Lower lobe of right lung (tissue), 2 donors: ENCODE measurements around the gene ISCU. TPM values are rescaled to one million over a fixed set of nuclear protein-coding genes. Genes with fewer than 3 reads are reported as not detected.
"Not testable (repeated sequence)": the region's sequence is repeated elsewhere in the genome, so short reads cannot be mapped to it uniquely, and the experiment has no call there.

Experiments used
- ATAC-seq, 2 donors: fragments of 200-7000 bp; cut with Tn5 transposase; one replicate each; pipeline ENCODE4 v1.9.1; 2020 to 2022; ENCODE audit warnings: mild to moderate bottlenecking in 2 of 2, moderate library complexity in 2 of 2
- DNase-seq: peaks from one replicate; pipeline ENCODE4 v3.0.0-alpha.2; 2020
- H3K27ac ChIP-seq: fragments of 200-600 bp; one replicate; pipeline ENCODE4 v1.8.0; 2022
- H3K27me3 ChIP-seq: fragments of 200-600 bp; one replicate; pipeline ENCODE4 v1.8.0; 2022; ENCODE audit warnings: low read depth
- H3K36me3 ChIP-seq: fragments of 200-600 bp; one replicate; pipeline ENCODE4 v1.8.0; 2022; ENCODE audit warnings: mild to moderate bottlenecking
- H3K4me1 ChIP-seq: fragments of 200-600 bp; one replicate; pipeline ENCODE4 v1.8.0; 2022
- H3K4me3 ChIP-seq: fragments of 200-600 bp; one replicate; pipeline ENCODE4 v1.8.0; 2022; ENCODE audit warnings: mild to moderate bottlenecking
- H3K9me3 ChIP-seq: fragments of 200-600 bp; one replicate; pipeline ENCODE4 v1.8.0; 2022
- intact Hi-C: fragments of 100-400 bp; cut with DNase I; formaldehyde crosslinking; loops from one replicate; pipeline ENCODE4 v1.11.0; 2022
- total RNA-seq: library from RNA; stranded (reverse); fragmentation: NEBNext Ultra II Directional; extraction: Animal tissue kit (Norgen Biotek cat#: 25700); gene quantifications from one replicate; pipeline ENCODE4 v1.2.1, GENCODE V29; 2021
- TF ChIP-seq, protein P1 (sequence below): fragments of 200-600 bp; IDR thresholded peaks from one replicate; pipeline ENCODE4 v1.8.0; 2022; ENCODE audit warnings: antibody characterized with exemption, mild to moderate bottlenecking
- donor health status: DM: no; HTN: yes; CAD: no; lungs with severe emphysema.

ISCU gene
- total RNA-seq, 1 donor from 2014 or later = 133 TPM

DNA sequence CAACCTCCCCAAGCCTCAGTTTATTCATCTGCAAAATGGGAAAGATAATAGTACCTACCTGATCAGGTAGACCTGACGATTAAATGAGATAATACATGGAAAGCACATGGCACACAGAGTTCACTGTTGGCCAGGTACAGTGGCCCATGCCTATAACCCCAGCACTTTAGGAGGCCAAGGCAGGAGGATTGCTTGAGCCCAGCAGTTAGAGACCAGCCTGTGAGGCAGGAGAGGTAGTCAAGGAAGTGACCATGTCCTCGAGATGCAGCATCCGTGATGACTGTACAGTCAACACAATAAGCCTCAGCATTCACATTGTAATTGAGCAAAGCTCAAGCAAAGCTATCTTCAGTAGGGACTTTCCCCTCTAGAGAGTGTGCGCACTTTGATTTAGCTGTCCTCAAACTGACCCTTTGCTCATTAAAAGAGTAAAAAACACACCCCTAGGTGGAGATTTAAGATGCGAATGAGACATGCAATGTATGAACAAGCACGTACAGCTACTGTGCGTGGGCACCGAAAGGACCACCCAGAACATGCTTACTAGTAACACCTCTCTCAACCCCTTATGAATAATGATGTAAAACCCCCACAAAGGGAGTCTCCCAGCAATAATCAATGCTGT lies 9.9 kb downstream of the ISCU start:
- H3K36me3 ChIP-seq = peaks cover 31% of the 10 kb centered on the region
- H3K27ac ChIP-seq = no peak overlapping the region
- ATAC-seq (no peak), DNase-seq (no peak)
- TF ChIP-seq, protein P1, sequence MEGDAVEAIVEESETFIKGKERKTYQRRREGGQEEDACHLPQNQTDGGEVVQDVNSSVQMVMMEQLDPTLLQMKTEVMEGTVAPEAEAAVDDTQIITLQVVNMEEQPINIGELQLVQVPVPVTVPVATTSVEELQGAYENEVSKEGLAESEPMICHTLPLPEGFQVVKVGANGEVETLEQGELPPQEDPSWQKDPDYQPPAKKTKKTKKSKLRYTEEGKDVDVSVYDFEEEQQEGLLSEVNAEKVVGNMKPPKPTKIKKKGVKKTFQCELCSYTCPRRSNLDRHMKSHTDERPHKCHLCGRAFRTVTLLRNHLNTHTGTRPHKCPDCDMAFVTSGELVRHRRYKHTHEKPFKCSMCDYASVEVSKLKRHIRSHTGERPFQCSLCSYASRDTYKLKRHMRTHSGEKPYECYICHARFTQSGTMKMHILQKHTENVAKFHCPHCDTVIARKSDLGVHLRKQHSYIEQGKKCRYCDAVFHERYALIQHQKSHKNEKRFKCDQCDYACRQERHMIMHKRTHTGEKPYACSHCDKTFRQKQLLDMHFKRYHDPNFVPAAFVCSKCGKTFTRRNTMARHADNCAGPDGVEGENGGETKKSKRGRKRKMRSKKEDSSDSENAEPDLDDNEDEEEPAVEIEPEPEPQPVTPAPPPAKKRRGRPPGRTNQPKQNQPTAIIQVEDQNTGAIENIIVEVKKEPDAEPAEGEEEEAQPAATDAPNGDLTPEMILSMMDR = no peak
- H3K9me3 ChIP-seq = no peaks in the 10 kb centered on the region
- no peak overlapping the region for H3K4me3 ChIP-seq
- peaks cover 14% of the 10 kb centered on the region for H3K4me1 ChIP-seq
- no peaks in the 10 kb centered on the region for H3K27me3 ChIP-seq
- intact Hi-C loops = no loop called here

DNA sequence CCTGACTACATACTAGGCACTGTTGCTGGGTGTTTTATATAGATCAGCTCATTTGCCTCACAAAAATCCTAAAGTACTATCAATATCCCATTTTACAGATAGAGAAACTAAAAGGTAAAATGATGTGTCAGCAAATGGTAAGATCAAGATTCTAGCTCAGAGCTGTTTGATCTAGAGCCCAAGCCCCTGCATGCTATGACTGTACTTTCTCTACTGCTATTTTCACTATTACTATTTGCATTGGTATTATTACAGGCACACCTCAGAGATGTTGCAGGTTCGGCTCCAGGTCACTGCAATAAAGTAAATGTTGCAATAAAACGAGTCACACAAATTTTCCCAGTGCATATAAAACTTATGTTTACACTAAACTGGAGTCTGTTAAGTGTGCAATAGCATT lies 10.9 kb downstream of the ISCU start:
- DNase-seq = no peak
- no peak for ATAC-seq
- H3K4me3 ChIP-seq = no peak overlapping the region
- TF ChIP-seq, protein P1 = no peak
- no peak overlapping the region for H3K27ac ChIP-seq
- peaks cover 4% of the 10 kb centered on the region for H3K4me1 ChIP-seq
- H3K27me3 ChIP-seq = no peaks in the 10 kb centered on the region
- intact Hi-C loops = no loop called here
- H3K9me3 ChIP-seq = no peaks in the 10 kb centered on the region
- peaks cover 20% of the 10 kb centered on the region for H3K36me3 ChIP-seq

DNA sequence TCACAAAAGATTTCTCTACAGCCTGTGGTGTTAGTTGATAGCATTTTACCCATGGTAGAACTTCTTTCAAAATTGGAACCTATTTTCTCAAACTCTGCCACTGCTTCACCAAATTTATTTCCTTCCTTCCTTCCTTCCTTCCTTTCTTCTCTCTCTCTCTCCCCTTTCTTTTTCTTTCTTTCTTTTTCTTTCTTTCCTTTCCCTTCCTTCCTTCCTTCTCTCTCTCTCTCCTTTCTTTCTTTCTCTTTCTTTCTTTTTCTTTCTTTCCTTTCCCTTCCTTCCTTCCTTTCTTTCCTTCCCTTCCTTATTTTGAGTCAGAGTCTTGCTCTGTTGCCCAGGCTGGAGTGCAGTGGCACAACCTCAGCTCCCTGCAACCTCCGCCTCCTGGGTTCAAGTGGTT lies 11.9 kb downstream of the ISCU start:
- H3K9me3 ChIP-seq, ATAC-seq, H3K4me3 ChIP-seq, H3K27ac ChIP-seq, H3K4me1 ChIP-seq, intact Hi-C loops, H3K27me3 ChIP-seq, DNase-seq: not testable (repeated sequence)
- peaks cover 11% of the 10 kb centered on the region for H3K36me3 ChIP-seq

DNA sequence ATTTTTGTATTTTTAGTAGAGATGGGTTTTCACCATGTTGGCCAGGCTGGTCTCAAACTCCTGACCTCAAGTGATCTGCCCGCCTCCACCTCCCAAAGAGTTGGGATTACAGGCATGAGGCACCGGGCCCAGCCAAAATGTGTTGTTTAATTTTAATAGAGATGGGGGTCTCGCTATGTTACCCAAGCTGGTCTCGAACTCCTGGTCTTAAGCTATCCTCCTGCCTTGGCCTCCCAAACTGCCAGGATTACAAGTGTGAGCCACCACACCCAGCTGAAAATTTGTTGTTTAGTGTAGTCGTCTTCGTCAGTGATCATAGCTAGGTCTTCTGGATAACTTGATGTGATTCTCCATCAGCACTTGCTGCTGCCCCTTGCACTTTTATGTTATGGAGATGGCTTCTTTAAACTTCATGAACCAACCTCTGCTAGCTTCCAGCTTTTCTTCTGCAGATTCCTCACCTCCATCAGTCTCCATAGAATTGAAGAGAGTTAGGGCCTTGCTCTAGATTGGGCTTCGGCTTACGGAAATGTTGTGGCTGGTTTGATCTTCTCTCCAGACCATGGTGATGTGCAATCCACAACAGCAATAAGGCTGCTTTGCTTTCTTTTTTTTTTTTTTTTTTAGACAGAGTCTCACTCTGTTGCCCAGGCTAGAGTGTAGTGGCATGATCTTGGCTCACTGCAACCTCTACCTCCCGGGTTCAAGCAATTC lies 13.0 kb downstream of the ISCU start:
- Histone ChIP-seq H3K27ac (no peak overlapping the region), H3K27me3 (no peaks in the 10 kb centered on the region), H3K4me3 (no peak overlapping the region), H3K36me3 (peaks cover under 1% of the 10 kb centered on the region), H3K9me3 (no peaks in the 10 kb centered on the region), H3K4me1 (no peaks in the 10 kb centered on the region)
- DNase-seq (no peak), ATAC-seq (no peak)
- TF ChIP-seq, protein P1 = no peak
- intact Hi-C loops = no loop called here

DNA sequence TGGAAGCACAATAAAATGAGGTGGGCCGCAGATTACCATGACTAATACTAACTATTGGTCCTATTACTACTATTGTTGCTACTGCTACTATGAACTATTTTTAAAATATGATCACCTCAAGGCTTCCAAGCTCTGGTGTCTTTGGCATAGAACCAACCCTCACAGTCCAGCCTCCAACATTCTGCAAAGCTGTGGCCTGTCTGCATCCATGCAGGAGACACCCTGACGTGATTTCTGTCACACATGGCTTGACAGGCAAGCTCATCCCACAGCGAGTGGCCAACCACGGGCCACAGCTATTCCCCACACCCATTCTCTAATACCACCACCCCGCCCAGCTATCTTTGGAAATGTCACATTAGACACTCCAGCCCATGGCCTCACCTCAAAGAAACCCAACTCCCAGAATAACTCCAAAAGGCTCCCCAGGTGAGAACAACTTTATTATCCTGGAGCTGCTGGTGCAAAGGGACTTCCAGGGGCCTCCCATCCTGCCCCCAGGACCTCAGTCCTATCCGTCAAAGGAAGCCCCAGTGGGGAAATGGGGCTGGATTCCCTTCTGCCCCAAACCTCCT lies 14.4 kb downstream of the ISCU start:
- Histone ChIP-seq H3K27ac (no peak overlapping the region), H3K4me1 (peaks cover 6% of the 10 kb centered on the region), H3K27me3 (no peaks in the 10 kb centered on the region), H3K4me3 (no peak overlapping the region), H3K36me3 (no peaks in the 10 kb centered on the region), H3K9me3 (no peaks in the 10 kb centered on the region)
- intact Hi-C loops = no loop called here
- ATAC-seq (no peak), DNase-seq (no peak)
- TF ChIP-seq, protein P1 = no peak

DNA sequence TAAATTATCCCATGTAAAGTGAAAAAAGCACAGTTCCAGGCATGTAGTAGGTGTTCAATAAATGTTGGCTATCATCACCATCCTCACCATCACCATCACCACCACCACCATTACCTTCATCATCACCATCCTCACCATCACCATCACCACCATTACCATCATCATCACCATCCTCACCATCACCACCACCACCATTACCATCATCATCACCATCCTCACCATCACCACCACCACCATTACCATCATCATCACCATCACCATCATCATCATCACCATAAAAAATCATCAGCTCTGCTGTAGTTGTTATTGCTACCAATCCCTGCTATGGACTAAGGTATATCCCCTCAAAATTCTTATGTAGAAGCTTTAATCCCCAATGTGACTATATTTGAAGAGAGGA lies 15.1 kb downstream of the ISCU start:
- TF ChIP-seq, protein P1 = no peak
- ATAC-seq (no peak), DNase-seq (no peak)
- Histone ChIP-seq H3K4me3 (no peak overlapping the region), H3K27ac (no peak overlapping the region), H3K36me3 (no peaks in the 10 kb centered on the region), H3K9me3 (no peaks in the 10 kb centered on the region), H3K27me3 (no peaks in the 10 kb centered on the region), H3K4me1 (peaks cover 6% of the 10 kb centered on the region)
- intact Hi-C loops = no loop called here
